NOMO-1 (cell line): ENCODE data around the gene CD86.

Experiments
- DNase-seq, 2 experiments: peaks; one replicate each; lab custom pipeline; 2025; ENCODE audit not compliant: unreplicated experiment in 2 of 2; lab: John Stamatoyannopoulos, UW

CD86 gene

GRCh38 chr3:122088531-122088930 lies 33.4 kb downstream of the CD86 start:
- peak in 1 of 2 experiments; percentile 34 for DNase-seq

- DNase-seq = peak in 1 of 2 experiments; percentile 44
These were observed 36.6 kb downstream of the CD86 start for GRCh38 chr3:122091602-122092295.

- peak; percentile 53 to 84 for DNase-seq
These were observed 37.5 kb downstream of the CD86 start for GRCh38 chr3:122092460-122093165.

GRCh38 chr3:122094125-122094524 lies 39.0 kb downstream of the CD86 start:
- DNase-seq = no peak

GRCh38 chr3:122094693-122095092 lies 39.5 kb downstream of the CD86 start:
- no peak for DNase-seq

- no peak for DNase-seq
These were observed 42.0 kb downstream of the CD86 start for GRCh38 chr3:122097141-122097540.

- no peak for DNase-seq
These were observed 43.4 kb downstream of the CD86 start for GRCh38 chr3:122098611-122099010.

GRCh38 chr3:122099255-122099654 lies 44.1 kb downstream of the CD86 start:
- DNase-seq = no peak

- peak in 1 of 2 experiments; percentile 58 for DNase-seq
These were observed 44.9 kb downstream of the CD86 start for GRCh38 chr3:122100083-122100482.

- DNase-seq = peak in 1 of 2 experiments; percentile 54
These were observed 45.7 kb downstream of the CD86 start for GRCh38 chr3:122100591-122101463.

- peak; percentile 66 to 92 for DNase-seq
These were observed 46.5 kb downstream of the CD86 start for GRCh38 chr3:122101646-122102045.

GRCh38 chr3:122102191-122102935 lies 47.2 kb downstream of the CD86 start:
- DNase-seq = peak; percentile 50 to 83

- DNase-seq = no peak
These were observed 48.8 kb downstream of the CD86 start for GRCh38 chr3:122103821-122104514.

GRCh38 chr3:122104515-122105194 lies 49.5 kb downstream of the CD86 start:
- no peak for DNase-seq

GRCh38 chr3:122105626-122106025 lies 50.5 kb downstream of the CD86 start:
- DNase-seq = no peak

GRCh38 chr3:122107171-122107570 lies 52.0 kb downstream of the CD86 start:
- no peak for DNase-seq

- DNase-seq = peak in 1 of 2 experiments; percentile 45
These were observed 56.8 kb downstream of the CD86 start for GRCh38 chr3:122111974-122112373.

- no peak for DNase-seq
These were observed 57.6 kb downstream of the CD86 start for GRCh38 chr3:122112754-122113153.

- DNase-seq = peak in 1 of 2 experiments; percentile 13
These were observed 68.7 kb downstream of the CD86 start for GRCh38 chr3:122123850-122124249.
